ENCODE results near the gene CACNA1C.

CACNA1C gene

GRCh38 chr12:2520722-2521246 is 468.0 kb downstream of the CACNA1C start:
- no peak for DNase-seq (ENCODE audit: low read depth)

DNA sequence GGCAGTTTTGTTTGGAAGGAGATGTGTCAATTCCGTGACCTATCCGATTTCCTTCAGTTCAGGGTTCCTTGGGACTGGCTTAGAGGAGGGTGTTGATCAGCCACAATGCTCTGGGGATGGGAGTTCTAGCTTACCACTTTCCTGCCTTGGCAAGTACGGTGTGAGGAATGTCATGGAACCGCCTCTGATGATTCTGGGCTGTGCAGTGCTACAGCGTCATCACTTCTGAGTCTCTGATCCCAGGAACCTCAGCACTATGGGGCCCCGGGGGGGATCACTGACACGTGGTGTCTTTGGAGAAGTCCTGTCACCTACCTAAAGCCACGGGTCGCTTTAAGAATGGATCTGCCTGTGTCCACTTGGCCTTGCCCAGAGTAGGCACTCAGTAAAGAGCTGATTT is 470.5 kb downstream of the CACNA1C start:
- DNase-seq (ENCODE audit: low read depth): no peak

DNA sequence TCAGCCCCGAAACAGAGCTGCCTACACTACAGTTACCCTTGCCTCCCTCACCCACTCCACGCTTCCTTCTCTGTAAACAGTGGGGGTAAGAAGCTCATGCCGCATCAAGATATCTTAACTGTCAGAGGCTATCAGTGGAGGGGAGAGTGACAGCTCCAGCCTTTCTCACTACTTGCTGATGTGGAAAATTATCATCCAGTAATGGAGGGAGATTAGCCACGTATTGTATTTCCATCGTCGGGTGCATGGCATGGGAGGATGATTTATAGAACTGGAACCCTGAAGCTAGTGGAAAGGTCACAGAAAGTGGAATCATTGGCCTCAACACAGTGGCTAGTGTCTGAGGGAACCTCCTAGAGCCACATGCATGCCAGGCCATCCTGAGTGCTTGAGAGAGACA is 471.1 kb downstream of the CACNA1C start:
- DNase-seq (ENCODE audit: low read depth): no peak

DNA sequence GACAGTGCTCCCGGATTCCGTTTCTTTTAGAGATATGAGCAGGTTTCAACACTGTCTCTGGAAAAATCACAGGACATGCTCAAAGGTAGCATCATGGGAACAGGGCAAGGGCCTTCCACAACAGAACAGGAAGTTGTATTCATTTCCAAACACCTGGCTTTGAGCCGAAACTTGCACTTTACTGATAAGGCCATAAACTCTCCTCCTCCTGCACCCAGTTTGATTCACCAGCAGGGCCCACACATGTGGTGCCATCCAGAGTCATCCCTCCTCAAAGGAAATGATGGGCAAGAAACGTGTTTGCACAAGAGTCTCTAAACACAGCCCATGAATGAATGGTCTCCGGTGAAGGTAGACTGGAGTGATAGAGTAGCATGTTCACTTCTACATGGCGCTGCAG is 473.6 kb downstream of the CACNA1C start:
- no peak for DNase-seq (ENCODE audit: low read depth)

GRCh38 chr12:2528001-2528400 is 475.2 kb downstream of the CACNA1C start:
- no peak for DNase-seq (ENCODE audit: low read depth)

- DNase-seq (ENCODE audit: low read depth): no peak
Measured at GRCh38 chr12:2529807-2530206, 477.0 kb downstream of the CACNA1C start.

DNA sequence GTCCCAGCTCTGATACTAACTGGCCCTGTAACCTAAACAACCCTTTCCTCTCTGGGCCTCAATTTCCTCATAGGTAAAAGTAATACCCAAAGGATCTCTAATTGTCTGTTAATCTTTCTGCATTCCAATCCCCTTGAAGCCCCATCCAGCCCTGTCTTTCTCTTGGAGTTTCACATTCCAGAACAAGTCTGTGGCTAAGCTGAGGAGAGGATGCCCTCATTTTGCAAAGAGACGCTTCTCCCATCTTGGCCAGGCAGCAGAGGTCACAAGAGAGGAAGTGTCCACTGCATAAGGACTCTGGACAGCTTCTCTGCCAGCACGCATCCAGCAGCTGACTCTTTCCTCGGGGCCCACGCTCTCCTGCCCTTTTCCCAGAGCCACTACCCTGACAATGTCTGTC is 478.6 kb downstream of the CACNA1C start:
- no peak for DNase-seq (ENCODE audit: low read depth)

GRCh38 chr12:2533036-2533435 is 480.2 kb downstream of the CACNA1C start:
- no peak for DNase-seq (ENCODE audit: low read depth)

DNA sequence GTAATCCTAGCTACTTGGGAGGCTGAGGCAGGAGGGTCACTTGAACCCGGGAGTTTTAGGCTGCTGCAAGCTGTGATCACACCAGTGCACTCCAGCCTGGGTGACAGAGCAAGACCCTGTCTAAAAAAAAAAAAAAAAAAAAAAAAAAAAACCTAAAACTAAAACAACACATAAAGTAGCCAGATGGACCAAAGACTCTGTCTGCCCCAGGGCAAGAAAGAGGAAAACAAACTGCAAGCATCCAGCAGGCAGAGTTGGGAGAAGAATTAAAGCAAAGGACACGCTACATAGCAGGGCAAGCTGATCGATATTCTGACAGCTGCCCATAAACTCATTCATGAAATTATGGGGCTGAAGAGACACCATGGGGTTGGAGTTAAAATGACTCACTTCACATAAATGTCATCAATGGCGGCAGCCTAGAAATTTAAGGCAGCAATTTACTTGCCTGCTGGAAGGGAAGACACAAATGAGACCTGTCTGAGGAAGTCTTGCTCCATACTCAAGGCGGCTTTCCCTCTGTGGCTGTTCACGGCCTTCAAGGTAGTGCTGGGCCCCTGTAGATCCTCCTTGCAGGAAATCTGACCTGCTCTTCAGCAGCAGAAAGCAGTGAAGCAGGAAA is 482.9 kb downstream of the CACNA1C start:
- DNase-seq (ENCODE audit: low read depth): no peak

GRCh38 chr12:2536724-2537123 is 483.9 kb downstream of the CACNA1C start:
- DNase-seq (ENCODE audit: low read depth): no peak

DNA sequence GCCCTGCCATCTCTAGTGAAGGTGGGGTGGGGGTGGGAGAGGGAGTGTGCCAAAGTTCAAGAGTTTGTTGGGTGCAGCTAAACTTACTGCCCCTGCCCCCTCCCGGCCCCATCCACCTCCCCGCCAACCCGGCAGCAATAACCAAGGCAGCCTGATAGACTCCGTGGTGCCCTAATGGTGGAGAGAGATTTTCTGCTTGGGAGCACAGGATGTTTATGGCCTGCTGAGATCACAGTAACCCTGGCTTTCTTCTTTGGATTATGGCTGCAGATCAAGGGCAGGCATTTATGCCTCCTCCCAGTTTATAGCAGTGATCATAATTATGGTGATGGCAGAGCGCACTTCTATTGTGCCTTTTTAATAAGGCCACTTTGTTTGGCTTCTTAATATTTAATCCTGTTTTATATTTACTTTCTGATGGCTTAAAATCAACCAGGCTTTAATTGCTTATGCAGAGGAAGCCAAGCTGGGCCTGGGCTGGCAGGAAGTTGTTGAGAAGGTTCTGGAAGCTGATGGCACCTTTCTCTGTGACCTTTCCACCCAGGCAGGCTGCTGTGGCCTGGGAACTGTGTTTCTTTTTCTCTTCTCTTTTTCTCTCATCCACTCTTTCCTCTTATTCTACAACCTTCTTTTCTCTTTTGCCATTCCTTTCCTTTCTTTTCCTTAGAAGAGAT is 485.2 kb downstream of the CACNA1C start:
- no peak for DNase-seq (ENCODE audit: low read depth)

DNA sequence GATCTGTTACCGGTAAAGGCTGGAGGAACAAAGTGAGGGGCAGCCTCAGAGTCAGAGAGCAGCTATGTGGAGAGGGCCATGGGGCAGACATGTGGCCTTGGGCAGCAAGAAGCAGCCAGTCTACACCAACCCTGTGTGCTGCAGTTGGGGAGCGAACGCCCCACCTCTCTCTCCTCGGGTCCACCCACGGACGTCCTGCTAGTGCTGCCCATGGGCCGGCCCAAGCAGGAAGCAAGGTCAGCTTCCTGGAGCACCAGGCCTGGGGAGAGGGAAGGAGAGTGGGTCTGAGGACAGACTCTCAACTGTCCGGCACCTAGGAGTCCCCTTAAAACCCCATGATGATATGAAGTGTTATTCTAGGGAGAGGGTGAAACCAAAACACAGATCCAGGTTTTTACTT is 487.2 kb downstream of the CACNA1C start:
- DNase-seq (ENCODE audit: low read depth): no peak

GRCh38 chr12:2540535-2540941 is 487.8 kb downstream of the CACNA1C start:
- no peak for DNase-seq (ENCODE audit: low read depth)

- no peak for DNase-seq (ENCODE audit: low read depth)
Measured at GRCh38 chr12:2541631-2542204, 488.9 kb downstream of the CACNA1C start.

DNA sequence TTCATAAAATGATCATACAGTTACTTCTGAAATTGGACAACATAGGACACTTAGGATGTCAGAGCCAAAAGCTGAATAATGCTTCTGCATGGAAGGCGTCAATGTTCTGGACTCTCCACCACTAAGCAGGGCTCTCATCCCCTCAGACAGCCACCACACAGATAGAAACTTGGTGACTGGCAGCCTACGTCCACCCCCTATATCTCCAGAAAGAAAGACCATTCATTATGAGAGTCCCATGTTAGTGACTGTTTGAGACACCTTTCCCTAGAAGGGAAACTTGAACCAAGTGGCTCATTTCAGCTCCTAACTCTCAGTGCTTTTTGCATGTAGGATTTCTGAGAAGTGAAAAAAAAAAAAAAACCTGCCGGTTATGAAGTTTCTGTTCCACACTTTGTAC is 491.0 kb downstream of the CACNA1C start:
- no peak for DNase-seq (ENCODE audit: low read depth)

- no peak for DNase-seq (ENCODE audit: low read depth)
Measured at GRCh38 chr12:2544230-2544629, 491.4 kb downstream of the CACNA1C start.

- no peak for DNase-seq (ENCODE audit: low read depth)
Measured at GRCh38 chr12:2547273-2548044, 494.7 kb downstream of the CACNA1C start.

DNA sequence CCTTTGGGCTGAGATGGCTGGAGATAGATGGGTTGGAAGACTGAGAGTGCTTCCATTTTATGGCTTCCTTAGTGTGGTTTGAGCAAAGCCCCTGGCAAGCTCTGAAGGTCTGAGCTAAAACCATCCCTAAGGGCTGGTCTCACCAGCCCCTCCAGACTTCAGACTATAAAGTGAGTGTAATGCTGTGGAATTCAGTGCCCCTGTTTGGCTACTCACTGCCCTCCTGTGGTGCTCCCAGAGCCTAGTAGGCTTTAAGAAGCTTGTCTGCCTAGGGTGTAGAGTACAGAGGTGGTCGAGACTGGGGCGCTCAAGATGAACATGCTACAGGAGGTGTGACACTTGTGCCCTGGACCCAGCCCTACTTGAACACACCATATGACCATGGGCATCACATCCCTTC is 495.3 kb downstream of the CACNA1C start:
- no peak for DNase-seq (ENCODE audit: low read depth)

- no peak for DNase-seq (ENCODE audit: low read depth)
Measured at GRCh38 chr12:2550561-2551411, 498.0 kb downstream of the CACNA1C start.

DNA sequence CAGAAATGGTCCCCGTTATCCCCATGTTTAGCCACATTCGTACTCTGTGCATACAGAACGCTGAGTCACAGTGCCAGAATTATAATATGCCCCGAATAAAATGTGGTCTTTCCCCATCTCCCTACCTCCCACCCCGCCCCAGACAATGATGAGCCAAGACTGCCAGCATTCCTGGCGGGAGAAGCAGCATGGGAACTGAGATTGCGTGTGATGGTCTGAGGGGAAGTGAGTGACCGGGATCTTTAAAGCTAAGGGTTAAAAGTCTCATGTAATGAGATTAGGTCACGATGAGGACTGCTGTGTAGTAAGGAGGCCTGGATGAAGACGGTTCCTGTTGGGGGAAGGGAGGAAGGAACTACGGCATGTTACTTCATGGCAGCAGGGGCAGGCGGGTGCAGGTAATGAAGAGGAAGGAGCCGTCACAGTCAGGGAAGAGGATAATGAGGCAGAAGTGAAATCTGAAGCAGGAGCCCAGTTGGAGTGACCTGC is 498.7 kb downstream of the CACNA1C start:
- DNase-seq (ENCODE audit: low read depth): no peak

DNA sequence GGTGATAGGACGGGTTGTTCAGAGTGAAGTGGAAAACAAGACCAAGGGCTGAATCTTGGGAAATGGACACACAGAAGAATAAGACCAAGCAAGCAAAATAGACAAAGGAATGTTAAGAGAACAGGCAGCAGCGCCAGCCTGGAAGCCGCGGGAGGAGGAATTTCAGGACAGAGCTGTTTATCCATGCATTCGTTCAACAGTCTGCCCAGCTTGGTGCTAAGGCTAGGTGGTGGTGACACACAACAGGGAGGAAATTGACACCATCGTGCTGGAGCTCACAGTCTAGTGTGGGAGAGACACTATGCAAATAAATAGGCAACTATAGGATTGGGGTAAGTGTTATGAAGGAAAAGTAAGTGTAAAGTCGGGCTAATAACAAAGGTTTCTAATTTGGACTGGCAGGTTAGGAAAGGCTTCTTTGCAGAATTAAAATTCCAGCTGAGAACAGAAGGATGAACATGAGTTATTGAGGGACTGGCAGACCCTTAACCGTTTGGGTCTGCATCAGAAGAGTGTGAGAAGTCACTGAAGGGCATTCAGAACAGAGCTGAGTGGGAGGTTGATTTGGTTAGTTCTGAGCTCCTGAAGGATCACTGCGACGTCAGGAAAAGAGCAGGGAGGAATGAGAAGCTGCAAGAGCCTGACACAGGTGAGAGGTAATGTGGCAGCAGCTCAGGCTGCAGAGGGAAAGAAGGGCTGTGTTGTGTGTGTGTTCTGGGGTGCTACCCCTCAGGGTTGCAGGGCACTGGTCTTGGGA is 499.4 kb downstream of the CACNA1C start:
- DNase-seq (ENCODE audit: low read depth): no peak

Data from stimulated activated CD8-positive, alpha-beta memory T cell treated with anti-CD3 and anti-CD28 coated beads, Interleukin-12 subunit alpha, Interleukin-12 subunit beta, amount 100 ng/mL, for 1 hour (primary cell).